Measurements from ENCODE around the gene NPIPB2. TPM values are rescaled to one million over a fixed set of nuclear protein-coding genes. Genes with fewer than 3 reads are reported as not detected.

NPIPB2 gene
- total and polyA plus RNA-seq, 2 of the 8 experiments (the other 6 are each of a cell fraction or from before 2014, with no cell fraction given): 7.5 to 8.3 TPM

DNA sequence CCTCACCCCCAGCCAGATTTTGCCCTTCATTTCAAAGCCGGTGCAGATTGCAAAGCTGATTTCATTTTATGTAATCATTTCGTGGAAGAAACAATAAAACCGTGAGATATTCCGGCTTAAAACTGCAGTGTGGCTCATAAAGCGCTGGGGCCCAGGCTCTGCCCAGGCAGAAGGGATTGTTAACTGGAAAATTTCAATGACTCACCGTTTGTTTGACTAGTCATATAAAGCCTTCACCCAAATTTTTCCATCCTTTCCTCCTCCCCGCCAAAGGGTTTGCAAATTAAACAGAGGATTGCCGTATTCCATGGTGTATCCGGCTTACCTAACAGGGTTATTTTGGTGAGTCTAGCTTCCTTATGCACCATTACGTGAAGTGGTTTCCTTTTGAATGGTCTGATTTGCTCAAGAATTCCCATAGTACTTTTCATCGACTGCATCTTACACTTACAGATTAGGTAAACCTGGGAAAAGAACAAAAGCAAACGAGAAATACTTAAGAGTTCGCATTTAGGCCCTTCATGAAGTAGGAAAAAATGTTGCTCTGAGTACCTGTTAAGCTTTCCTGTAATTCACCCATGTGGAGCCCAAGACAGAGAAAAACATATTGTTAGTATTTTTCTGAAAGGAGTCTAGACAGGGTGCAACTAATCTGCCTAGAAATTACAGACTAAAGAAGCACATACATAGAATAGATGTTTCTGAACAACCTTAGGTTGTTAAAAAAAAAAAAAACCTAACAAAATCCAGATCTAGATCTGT lies 25.1 kb downstream of the NPIPB2 start:
- H3K23me2 ChIP-seq (ENCODE audit: low read depth, low read length): peaks cover 12% of the 10 kb centered on the region
- no peak overlapping the region for H4K8ac ChIP-seq (ENCODE audit: extremely low read depth, insufficient read depth, low read length)
- H3K56ac ChIP-seq (replicated peaks; ENCODE audit: insufficient read length, low read depth, low read length): no peak overlapping the region
- no peak overlapping the region for H2BK15ac ChIP-seq (ENCODE audit: low read length)
- H3K4me1 ChIP-seq (replicated peaks in 1 of 4; ENCODE audit: control insufficient read depth in 3 of 4, insufficient read depth in 4 of 4, low read length in 3 of 4): peaks cover 0 to 8% (median 6%) of the 10 kb centered on the region in 4 experiments; a peak in 2 of 7 replicates
- peaks cover 7 to 12% of the 10 kb centered on the region in 2 experiments for H4K20me1 ChIP-seq (replicated peaks in 1 of 2; ENCODE audit: control insufficient read depth in 1 of 2, insufficient read depth in 2 of 2, low read length in 2 of 2)
- peak overlapping the region; percentile 11 for H4K91ac ChIP-seq (replicated peaks; ENCODE audit: insufficient read length, low read length)
- no peak overlapping the region; a peak in 1 of 7 replicates for H3K9ac ChIP-seq (replicated peaks in 1 of 4; ENCODE audit: extremely low read depth in 1 of 4, low read depth in 3 of 4, low read length in 3 of 4)
- H3K18ac ChIP-seq (ENCODE audit: extremely low read depth, low read length): peak overlapping the region; percentile 5; the same call in 1 of the 2 replicates
- CTCF ChIA-PET (ENCODE audit: partially characterized antibody): interaction anchor here (1.1 to 2.4 kb wide), 3 partner anchors 28 to 179 kb away, joined by 3 to 14 read pairs (median 3); no protein-coding TSS in a partner anchor
- no peaks in the 10 kb centered on the region for H3K79me1 ChIP-seq (ENCODE audit: low read depth, low read length)
- no peak overlapping the region for H2BK120ac ChIP-seq (replicated peaks; ENCODE audit: low read depth, low read length)
- H2AFZ ChIP-seq (ENCODE audit: low read length): peak overlapping the region; percentile 53
- POLR2A ChIA-PET (ENCODE audit: partially characterized antibody): interaction anchor here (0.6 to 0.9 kb wide), 2 partner anchors 54 to 66 kb away, joined by 3 to 4 read pairs; partner anchors contain the start of gene RSL1D1
- H3K36me3 ChIP-seq (ENCODE audit: control insufficient read depth in 2 of 4, insufficient read depth in 4 of 4, low read length in 3 of 4): no peaks in the 10 kb centered on the region
- no peaks in the 10 kb centered on the region for H3K27me3 ChIP-seq (replicated peaks in 1 of 4; ENCODE audit: control insufficient read depth in 3 of 4, extremely low read depth in 1 of 4, insufficient read depth in 3 of 4, low read length in 3 of 4)
- H3K4ac ChIP-seq (replicated peaks; ENCODE audit: insufficient read length, low read depth, low read length): peak overlapping the region; percentile 44
- H3K4me3 ChIP-seq (ENCODE audit: extremely low read depth in 1 of 4, insufficient read depth in 2 of 4, low read depth in 3 of 4, low read length in 4 of 4): peak overlapping the region; percentile 25 to 99 (median 32); a peak in 6 of 8 replicates
- H2BK20ac ChIP-seq (ENCODE audit: low read length): no peak overlapping the region
- no peak overlapping the region for H2AK5ac ChIP-seq (ENCODE audit: low read depth, low read length)
- 79% methylated on average over 13 of the region's 13 CpGs; no CpG with 5 or more reads in 1 of the 2 experiments for WGBS, 2 experiments (ENCODE audit: extremely low coverage in 1 of 2, insufficient coverage in 1 of 2, insufficient read length in 1 of 2, insufficient replicate concordance in 2 of 2, low coverage in 1 of 2, low lambda C conversion rate in 2 of 2, missing lambda C conversion rate in 1 of 2)
- FAIRE-seq: no peak
- H3K4me2 ChIP-seq (ENCODE audit: insufficient read depth in 1 of 2, low read depth in 2 of 2, low read length in 2 of 2): peak overlapping the region; percentile 68 to 75
- no peak for DNase-seq (ENCODE audit: low read depth in 1 of 2, low spot score in 2 of 2)
- H3K79me2 ChIP-seq (ENCODE audit: control insufficient read depth in 1 of 2, insufficient read depth in 2 of 2, low read length in 2 of 2): peaks cover 22 to 35% of the 10 kb centered on the region in 2 experiments
- H3K9me3 ChIP-seq (ENCODE audit: insufficient read depth in 2 of 2, low read depth in 1 of 2, low read length in 1 of 2): no peaks in the 10 kb centered on the region
- H2BK5ac ChIP-seq (ENCODE audit: low read depth, low read length): no peak overlapping the region
- TF ChIP-seq SIRT6 (IDR thresholded peaks at IDR 0.05; ENCODE audit: low read length): no peak
- TF ChIP-seq ASH2L (IDR thresholded peaks at IDR 0.05; ENCODE audit: low read length): no peak
- H3K23ac ChIP-seq (ENCODE audit: insufficient read length): no peak overlapping the region
- no peak overlapping the region for H3K14ac ChIP-seq (ENCODE audit: insufficient read length)
- peak overlapping the region; percentile 68 for H4K5ac ChIP-seq (ENCODE audit: insufficient read length, low read depth, low read length)
- H3K27ac ChIP-seq (ENCODE audit: low read depth, low read length): no peak overlapping the region
- H2BK12ac ChIP-seq (ENCODE audit: low read depth, low read length): no peak overlapping the region

Data from H1 (cell line).